Measurements from ENCODE around the gene MAGED2.
A peak's percentile ranks its signal among the peaks of the same experiment; 100 is the strongest.
"Not testable (repeated sequence)": the region's sequence is repeated elsewhere in the genome, so short reads cannot be mapped to it uniquely, and the experiment has no call there.

Gene MAGED2

DNA sequence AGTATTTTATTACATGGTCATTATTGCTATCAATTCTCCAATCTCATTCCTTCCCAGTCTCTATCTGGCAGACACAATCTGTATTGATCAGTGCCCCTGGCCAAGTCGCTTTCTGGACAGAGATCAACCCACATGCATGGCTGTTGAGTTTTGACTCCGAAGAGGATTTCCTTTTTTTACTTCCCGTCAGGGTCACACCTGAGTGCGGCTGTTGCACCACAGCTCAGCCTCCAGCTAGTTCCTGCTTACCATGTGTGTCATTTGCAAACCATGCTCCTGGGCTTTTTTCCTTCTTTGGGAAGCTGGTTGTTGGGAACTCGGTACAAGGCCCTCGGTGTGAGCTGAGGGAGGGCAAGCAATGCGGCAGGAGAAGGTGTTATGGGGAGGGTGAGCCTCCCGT, 11.7 kb downstream of the MAGED2 start:
- no peak for DNase-seq (ENCODE audit: low spot score)

DNA sequence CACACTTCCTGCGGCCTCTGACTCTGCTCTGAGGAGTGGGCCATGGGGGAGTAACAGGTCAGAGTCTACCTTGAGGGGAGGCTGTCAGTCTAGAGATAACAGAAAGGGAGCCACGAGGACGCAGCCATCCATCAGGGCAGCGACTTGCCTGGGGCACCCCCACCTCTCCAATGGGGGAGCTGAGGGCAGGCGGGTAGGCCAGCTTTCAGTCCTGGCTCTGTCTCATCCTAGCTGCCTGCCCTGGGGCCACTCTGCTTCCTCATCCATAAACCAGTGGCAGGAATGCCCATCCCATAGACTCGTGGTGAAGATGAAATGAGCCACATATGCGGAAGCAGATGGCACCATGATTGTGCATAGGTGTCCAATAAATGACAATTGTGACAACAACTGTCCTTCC, 13.2 kb downstream of the MAGED2 start:
- no peak for DNase-seq (ENCODE audit: low spot score)

DNA sequence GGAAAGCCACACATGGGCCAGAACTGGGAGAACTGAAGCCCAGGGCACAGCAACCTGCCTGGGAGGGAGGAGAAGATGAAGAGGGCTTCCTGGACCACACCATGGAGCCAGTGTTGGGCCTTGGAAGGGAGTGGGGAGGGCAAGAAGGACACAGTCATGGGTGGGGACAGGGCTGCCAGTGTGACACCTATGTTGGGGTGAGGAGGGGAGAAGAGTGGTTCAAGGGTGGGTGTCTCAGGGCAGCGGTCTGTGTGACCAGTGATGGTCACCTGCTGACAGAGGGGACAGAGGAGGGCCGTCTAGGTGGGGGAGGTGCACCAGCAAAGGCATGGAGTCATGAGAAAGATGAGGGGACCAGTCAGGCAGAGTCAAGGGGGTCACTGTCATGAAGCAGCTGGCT, 13.8 kb downstream of the MAGED2 start:
- no peak for DNase-seq (ENCODE audit: low spot score)

DNA sequence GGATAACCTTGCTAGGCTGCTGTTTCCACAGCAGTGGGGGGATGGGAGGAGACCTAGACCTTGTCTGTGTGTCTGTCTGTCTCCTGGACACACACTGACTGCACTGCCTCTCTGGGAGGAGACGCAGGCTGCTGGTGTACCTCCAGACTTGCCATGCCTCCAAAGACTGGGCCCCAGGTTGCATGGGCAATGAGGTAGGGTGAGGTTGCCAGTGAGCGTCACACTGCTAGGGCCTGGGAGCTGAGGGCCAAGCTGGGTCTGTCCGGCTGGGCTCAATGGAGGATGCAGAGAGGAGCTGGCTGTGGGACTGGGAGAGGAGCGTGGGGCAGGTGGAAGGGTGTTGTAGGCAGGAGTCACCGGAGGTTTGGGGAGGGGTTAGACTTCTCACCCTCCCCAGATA, 16.6 kb downstream of the MAGED2 start:
- no peak for DNase-seq (ENCODE audit: low spot score)

DNA sequence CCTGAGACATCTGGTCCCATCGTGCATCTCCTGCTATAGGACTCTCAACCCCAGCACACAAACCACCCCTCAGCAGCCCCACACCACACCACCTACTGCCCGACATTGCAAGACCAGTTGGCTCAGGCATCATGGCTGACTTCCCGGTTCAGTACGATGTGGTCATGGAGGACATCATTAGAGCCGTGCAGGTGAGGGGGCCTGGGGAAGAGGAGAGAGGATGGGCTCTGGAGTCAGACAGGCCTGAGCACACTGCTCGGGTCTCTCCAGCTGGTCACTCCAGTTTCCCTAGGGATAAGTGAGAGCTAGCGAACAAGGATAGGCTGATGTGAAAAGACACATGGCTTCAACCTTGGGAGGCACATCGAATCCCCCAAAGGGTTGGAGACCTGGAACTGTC, 17.2 kb downstream of the MAGED2 start:
- no peak for DNase-seq (ENCODE audit: low spot score)

DNA sequence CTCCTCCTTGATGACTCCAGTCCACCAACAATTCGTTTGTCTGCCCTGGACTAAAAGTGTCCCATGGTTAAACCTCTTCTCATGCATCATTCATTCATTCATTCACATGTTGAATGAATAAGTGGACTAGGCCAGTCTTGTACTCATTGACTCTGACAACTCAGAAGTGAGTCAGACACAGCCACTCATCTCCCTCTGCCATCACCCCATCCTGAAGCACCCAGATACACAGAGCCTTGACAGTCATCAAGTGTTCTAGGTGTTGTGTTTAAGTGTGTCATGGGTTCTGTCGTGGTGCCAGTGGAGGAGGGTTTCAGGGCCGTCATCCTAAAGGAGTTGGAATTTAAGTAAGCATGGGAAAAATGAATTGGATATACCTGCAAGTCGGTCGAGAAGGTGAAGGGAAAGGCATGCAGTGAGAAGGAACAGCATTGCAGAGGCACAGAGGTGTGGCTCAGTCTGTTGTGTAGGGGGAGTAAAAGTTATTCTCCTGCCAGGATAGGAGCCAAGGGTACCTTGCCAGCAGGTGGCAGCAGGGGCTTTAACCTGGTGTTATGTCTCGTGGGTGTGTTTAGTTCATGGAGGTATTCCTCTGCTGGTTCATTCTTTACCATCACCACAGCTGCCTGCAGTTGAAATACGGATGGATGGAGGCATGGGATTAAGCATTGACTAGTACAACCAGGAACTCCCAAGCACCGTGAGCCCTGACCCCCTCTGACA, 18.3 kb downstream of the MAGED2 start:
- no peak for DNase-seq (ENCODE audit: low spot score)

DNA sequence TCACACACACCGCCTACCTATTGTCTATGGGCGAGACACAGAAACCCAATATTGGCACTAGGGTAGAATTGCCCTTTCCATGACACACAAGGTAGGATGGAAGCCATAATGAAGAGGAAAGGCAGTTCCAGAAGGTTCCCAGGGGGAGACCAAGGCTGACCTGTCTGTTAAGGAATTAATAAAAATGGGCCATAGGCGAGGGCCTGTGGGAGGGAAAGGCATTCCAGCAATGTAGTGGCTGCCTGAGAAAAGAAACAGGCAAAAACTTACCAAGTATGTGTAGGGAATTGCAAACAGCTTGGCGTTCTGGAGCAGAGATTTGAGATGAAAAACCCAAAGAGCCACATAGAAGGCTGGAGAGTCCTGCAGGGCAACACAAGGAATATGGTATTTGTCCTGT, 19.1 kb downstream of the MAGED2 start:
- no peak for DNase-seq (ENCODE audit: low spot score)

DNA sequence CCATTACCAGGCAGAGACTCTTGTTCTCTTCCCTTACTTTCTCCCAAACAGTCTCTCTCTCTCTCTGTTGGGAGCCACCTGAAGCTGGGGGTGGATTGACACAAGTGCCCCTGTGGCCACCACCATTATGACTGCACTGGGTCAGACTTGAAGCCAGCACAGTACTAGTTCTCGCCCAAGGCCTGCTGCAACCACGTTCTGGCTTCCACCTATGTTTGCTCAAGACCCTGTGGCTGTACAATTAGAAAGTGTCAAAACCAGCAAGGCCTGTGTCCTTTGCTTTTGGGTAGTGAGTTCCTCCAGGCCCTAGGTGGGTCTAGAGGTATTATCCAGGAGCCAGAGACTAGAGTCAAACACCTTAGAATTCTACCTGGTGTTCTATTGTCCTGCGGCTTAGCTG, 31.0 kb downstream of the MAGED2 start:
- no peak for DNase-seq (ENCODE audit: low spot score)

DNA sequence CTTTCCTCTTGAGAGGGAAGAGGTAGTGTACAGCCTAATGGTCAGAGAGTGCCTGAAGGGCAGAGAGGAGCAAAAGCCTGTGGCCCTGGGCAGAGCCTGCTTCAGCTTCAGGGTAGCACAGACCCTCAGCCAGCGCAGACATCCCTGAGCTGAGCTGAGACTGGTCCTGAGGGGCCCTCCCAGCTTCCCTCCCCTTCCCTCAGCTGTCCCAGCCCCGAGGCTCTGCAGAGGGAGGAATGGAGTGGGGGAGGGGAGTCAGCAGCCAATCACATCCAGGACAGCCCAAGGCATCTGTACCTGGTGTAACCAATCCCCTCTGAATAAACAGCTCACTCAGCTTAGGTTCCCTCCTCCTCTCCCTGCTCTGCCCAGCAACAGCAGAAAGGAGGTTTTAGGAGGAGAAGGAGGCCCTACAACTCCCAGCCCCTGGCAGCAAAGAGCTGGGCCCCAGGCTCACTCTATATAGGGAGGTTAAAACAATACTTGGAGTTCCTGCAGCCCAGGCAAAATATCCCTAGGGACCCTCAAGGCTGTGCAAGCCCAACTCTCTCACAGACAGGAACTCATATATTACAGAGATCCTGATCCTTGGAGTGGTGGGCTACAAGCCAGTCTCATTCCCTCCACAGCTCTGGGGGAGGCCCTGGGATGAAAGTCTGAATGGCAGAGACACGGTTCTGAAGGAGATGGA, 33.8 kb downstream of the MAGED2 start:
- peak; percentile 59 for DNase-seq (ENCODE audit: low spot score)

DNA sequence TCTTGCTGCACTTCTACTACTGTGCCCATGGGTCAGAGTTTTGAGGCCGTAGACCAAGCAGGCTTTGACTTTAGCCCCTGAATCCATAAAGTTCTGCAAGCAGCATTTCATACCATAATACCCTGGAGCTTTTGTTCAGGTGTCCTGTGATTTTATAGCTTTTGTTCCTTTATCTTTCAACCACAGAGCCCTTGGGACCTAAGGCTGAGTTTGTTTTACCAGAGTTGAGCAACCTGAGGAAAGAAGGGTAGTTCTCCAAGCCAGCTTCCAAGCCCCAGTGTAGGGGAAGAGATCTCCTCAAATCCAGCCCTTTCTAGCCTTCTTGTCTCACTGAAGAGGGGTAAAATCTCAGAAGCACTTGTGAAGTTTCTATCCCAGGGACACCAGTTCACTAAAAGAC, 35.1 kb downstream of the MAGED2 start:
- no peak for DNase-seq (ENCODE audit: low spot score)

DNA sequence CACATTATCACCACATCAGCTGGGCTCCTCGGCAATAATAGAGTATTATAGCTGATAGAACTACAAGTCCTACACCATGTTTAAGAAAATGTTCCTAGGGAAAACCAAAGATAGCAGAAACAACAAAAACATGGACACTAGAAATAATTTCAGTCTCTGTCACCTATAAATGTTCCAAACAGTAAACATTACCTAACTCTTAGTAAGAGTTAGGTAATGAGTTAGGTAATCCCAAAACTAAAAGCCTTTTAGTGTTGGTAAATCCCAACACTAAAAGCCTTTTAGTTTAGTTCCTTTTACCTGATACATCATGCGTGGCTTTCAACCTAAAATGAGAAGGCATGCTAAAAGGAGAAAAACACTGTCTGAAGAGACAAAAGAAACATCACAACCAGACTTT, 35.5 kb downstream of the MAGED2 start:
- no peak for DNase-seq (ENCODE audit: low spot score)

DNA sequence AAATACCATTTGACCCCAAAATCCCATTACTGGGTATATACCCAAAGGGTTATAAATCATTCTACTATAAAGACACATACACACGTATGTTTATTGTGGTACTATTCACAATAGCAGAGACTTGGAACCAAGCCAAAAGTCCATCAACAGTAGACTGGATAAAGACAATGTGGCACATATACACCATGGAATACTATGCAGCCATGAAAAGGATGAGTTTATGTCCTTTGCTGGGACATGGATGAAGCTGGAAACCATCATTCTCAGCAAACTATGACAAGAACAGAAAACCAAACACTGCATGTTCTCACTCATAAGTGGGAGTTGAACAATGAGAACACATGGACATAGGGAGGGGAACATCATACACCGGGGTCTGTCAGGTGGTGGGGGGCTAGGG, 40.2 kb downstream of the MAGED2 start:
- not testable (repeated sequence) for DNase-seq (ENCODE audit: low spot score)

DNA sequence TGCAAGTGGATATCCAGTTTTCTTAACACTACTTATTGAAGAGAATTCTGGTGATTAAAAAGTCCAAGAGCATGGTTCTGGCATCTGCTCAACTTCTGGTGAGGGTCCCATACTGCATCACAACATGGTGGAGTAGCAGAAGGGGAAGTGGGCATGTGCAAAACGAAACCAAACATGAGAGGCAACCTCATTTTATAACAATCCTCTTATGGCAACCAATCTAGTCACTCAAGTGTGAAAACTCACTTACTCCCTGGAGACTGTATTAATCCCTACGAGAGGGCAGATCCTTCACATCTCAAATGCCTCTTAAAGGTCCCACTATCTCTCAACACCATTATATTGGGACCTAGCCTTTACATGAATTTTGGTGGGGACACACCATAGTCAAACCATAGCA, 57.7 kb downstream of the MAGED2 start:
- DNase-seq (ENCODE audit: low spot score), result no peak
